Adrenal gland (tissue), 12 donors: ENCODE results near the gene HOXD8. TPM values are rescaled to one million over a fixed set of nuclear protein-coding genes. Genes with fewer than 3 reads are reported as not detected.

Experiments used
- DNase-seq, 7 donors: peaks; one replicate each; pipeline ENCODE4 v3.0.0-alpha.2; 2019 to 2020
- H3K27ac ChIP-seq, 5 donors: fragments of 200-600 bp; sonication (generic) in 4 of 5; 1 replicate in 3 of 5; 2 replicates in 2 of 5; pipeline versions ENCODE4 v1.5.1 to v1.8.0; 2016 to 2020; ENCODE audit warnings: mild to moderate bottlenecking in 1 of 5
- H3K27me3 ChIP-seq: fragments of 200-600 bp; 2 replicates; pipeline ENCODE4 v1.8.0; 2021
- H3K36me3 ChIP-seq, 2 donors: fragments of 200-600 bp; replicated peaks in 1 of 2; 1 replicate in 1 of 2; 2 replicates in 1 of 2; pipeline versions ENCODE4 v1.5.1 to v1.8.0; 2018 to 2022
- H3K4me1 ChIP-seq, 2 donors: fragments of 200-600 bp; replicated peaks in 1 of 2; 1 replicate in 1 of 2; 2 replicates in 1 of 2; pipeline versions ENCODE4 v1.5.1 to v1.8.0; 2018 to 2021
- H3K4me3 ChIP-seq, 4 donors: fragments of 200-600 bp; sonication (generic) in 3 of 4; one replicate each; pipeline ENCODE4 v1.5.1; 2016 to 2018
- H3K9me3 ChIP-seq, 3 donors: fragments of 200-600 bp; sonication (generic) in 1 of 3; replicated peaks in 1 of 3; 1 replicate in 2 of 3; 2 replicates in 1 of 3; pipeline versions ENCODE4 v1.5.1 to v1.8.0; 2016 to 2021
- CTCF ChIP-seq, 6 experiments: fragments of 450-650 bp in 4 of 6; fragments of 200-600 bp in 2 of 6; sonication (generic) in 1 of 6; IDR thresholded peaks; 1 replicate in 5 of 6; 2 replicates in 1 of 6; pipeline versions ENCODE4 v1.5.1 to v1.8.0; 2016 to 2021; ENCODE audit warnings: antibody characterized with exemption in 6 of 6, mild to moderate bottlenecking in 2 of 6, moderate library complexity in 1 of 6
- POLR2A ChIP-seq, 2 donors: fragments of 450-650 bp; IDR thresholded peaks; one replicate each; pipeline ENCODE4 v1.6.1; 2017; ENCODE audit warnings: antibody characterized with exemption in 2 of 2, mild to moderate bottlenecking in 2 of 2, moderate library complexity in 1 of 2
- WGBS, 4 donors: extraction: QIAGEN DNeasy Blood & Tissue Kit in 2 of 4; methylation state at CpG; one replicate each; pipeline versions ENCODE4 v1.1.5 to v1.1.7; 2013 to 2017; 5-methylcytosine and 5-hydroxymethylcytosine counted together
- intact Hi-C, 2 donors: fragments of 100-400 bp; cut with DNase I; formaldehyde crosslinking; loops; one replicate each; pipeline versions ENCODE4 v1.14.1 to v1.15.0; 2022 to 2023
- polyA plus RNA-seq, 3 donors: library from polyadenylated mRNA; stranded (reverse); fragments of 200-250 nt in 2 of 3; fragments of 350-450 nt in 1 of 3; fragmentation: Illumina TruSeq in 1 of 3; extraction: RNeasy Lipid Tissue Mini Kit (QIAGEN cat#74804) in 1 of 3; gene quantifications; one replicate each; pipeline ENCODE4 v1.2.3, GENCODE V29; 2013 to 2014
- total RNA-seq, 9 donors: library from RNA; depleted of rRNA in 4 of 9; stranded (reverse); fragments of >200 nt in 4 of 9; fragments of 120-200 nt in 1 of 9; fragmentation: NEBNext Ultra II Directional in 1 of 9; extraction: Animal tissue kit (Norgen Biotek cat#: 25700) in 1 of 9; gene quantifications; one replicate each; pipeline versions ENCODE4 v1.1.0 to v1.2.4, GENCODE V29; 2013 to 2023
- donor health status: healthy with polysubstance abuse.
- donor health status: Bipolar disorder and iron deficiency.
- donor health status: DM: yes; HTN: yes; CAD: no.
- donor health status: DM: no; HTN: no; CAD: no.
- donor health status: DM: no; HTN: no; CAD: no.
- donor health status: DM: yes; HTN: yes; CAD: no.

The HOXD8 gene
- total and polyA plus RNA-seq, 12 donors, result 11.3 to 46.2 (median 33.3) TPM

DNA sequence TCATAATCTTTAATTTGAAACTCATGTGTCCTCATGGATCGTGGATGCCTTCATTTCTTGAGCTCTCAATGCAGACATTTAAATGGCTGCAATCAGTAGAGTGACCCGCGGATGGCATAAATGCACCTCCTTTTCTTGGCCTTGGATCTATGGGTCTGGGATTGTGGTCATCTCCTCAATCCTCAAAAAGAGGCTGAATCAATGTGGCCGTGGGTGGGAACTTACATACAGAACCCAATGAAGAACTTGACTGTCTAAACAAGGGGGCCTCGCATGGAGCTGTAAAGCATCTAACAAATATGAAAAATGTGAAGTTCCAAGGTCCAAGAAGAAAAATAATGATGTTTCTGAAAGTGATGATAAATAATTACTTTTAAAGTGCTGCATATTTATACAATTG, 34.1 kb upstream of the HOXD8 start:
- H3K27me3 ChIP-seq, result peaks cover 99% of the 10 kb centered on the region
- no peak for DNase-seq
- intact Hi-C loops, result loop anchor here in 1 of 2 donors (10.0 kb wide), 1 partner anchor 841 kb away; no protein-coding TSS in a partner anchor
- H3K36me3 ChIP-seq, result no peaks in the 10 kb centered on the region
- TF ChIP-seq CTCF (IDR thresholded peaks at IDR 0.05) (no peak), POLR2A (IDR thresholded peaks at IDR 0.05) (no peak)
- H3K9me3 ChIP-seq, result no peaks in the 10 kb centered on the region
- H3K27ac ChIP-seq, result no peak overlapping the region
- WGBS, 4 donors, result 16 to 22% (median 17%) methylated on average over 5 of the region's 5 CpGs
- no peak overlapping the region for H3K4me3 ChIP-seq
- H3K4me1 ChIP-seq, result peaks cover 0 to 25% of the 10 kb centered on the region in 2 donors

GRCh38 chr2:176096243-176096985, 33.1 kb upstream of the HOXD8 start:
- 17 to 18% (median 17%) methylated on average over 16 of the region's 16 CpGs for WGBS, 4 donors
- DNase-seq, result no peak
- Histone ChIP-seq H3K4me1 (peaks cover 0 to 25% of the 10 kb centered on the region in 2 donors), H3K27me3 (peaks cover 99% of the 10 kb centered on the region), H3K9me3 (no peaks in the 10 kb centered on the region), H3K27ac (no peak overlapping the region), H3K36me3 (no peaks in the 10 kb centered on the region), H3K4me3 (peak overlapping the region in 1 of 4 donors; percentile 35)
- TF ChIP-seq POLR2A (IDR thresholded peaks at IDR 0.05) (no peak), CTCF (IDR thresholded peaks at IDR 0.05) (no peak)
- intact Hi-C loops, result loop anchor here in 1 of 2 donors (10.0 kb wide), 1 partner anchor 842 kb away; no protein-coding TSS in a partner anchor

DNA sequence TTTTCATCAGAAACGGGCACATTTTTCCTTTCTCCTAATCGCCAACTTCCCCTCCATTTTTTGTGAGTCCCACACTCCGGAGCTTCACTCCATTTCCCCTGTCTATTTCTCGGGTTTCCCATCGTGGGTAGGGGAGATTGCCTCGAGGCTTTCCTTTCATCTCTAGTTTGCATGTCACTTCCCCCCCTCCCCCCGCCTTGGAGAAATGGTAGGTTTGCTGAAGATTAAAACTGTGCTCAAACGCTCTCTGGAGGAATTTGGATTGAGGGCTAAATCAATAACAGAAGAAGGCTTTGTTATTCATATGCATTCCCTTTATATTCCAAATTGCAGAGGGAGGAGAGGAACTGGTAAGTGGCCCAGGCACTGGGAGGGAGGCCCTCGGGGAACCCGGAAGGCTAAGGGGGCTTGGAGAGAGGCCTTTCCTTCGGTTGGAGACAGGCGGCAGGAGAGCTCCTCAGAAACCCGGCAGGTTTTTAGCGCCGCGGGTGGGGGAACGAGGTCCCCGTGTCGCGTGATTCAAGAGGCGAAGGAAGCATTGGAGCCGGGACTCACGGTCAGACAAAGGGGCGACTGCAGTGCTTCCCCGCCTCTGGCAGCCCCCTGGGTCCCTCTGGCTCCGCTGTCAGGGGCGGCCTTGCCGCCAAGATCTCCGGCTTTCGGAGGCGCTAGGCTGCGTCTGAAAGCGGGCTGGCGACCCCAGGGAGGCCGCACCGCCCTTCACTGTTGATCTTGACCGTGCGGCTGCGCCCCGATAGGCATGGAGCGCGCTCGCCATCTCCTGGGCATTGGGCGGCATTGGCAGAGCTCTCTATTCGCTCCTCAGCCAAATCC, 32.3 kb upstream of the HOXD8 start:
- DNase-seq, result peak; percentile 42 to 77 (median 65)
- no peaks in the 10 kb centered on the region for H3K36me3 ChIP-seq
- peaks cover 0 to 25% of the 10 kb centered on the region in 2 donors for H3K4me1 ChIP-seq
- intact Hi-C loops, result loop anchor here in 1 of 2 donors (10.0 kb wide), 1 partner anchor 842 kb away; no protein-coding TSS in a partner anchor
- 2 to 5% (median 3%) methylated on average over 16 to 45 of the region's 45 CpGs for WGBS, 4 donors
- TF ChIP-seq POLR2A (IDR thresholded peaks at IDR 0.05), result no peak
- peak; percentile 58 to 90 (median 70) for TF ChIP-seq CTCF (IDR thresholded peaks at IDR 0.05)
- H3K9me3 ChIP-seq, result no peaks in the 10 kb centered on the region
- H3K27ac ChIP-seq, result no peak overlapping the region
- H3K4me3 ChIP-seq, result peak overlapping the region in 1 of 4 donors; percentile 35
- H3K27me3 ChIP-seq, result peaks cover 99% of the 10 kb centered on the region

GRCh38 chr2:176097820-176098365, 31.6 kb upstream of the HOXD8 start:
- 4 to 6% (median 5%) methylated on average over 18 of the region's 18 CpGs for WGBS, 4 donors
- Histone ChIP-seq H3K4me1 (peaks cover 0 to 19% of the 10 kb centered on the region in 2 donors), H3K4me3 (no peak overlapping the region), H3K9me3 (no peaks in the 10 kb centered on the region), H3K27ac (no peak overlapping the region), H3K36me3 (no peaks in the 10 kb centered on the region), H3K27me3 (peaks cover 99% of the 10 kb centered on the region)
- intact Hi-C loops, result loop anchor here in 1 of 2 donors (10.0 kb wide), 1 partner anchor 843 kb away; no protein-coding TSS in a partner anchor
- no peak for DNase-seq
- no peak for TF ChIP-seq POLR2A (IDR thresholded peaks at IDR 0.05)
- no peak for TF ChIP-seq CTCF (IDR thresholded peaks at IDR 0.05)
